ENCODE data around the gene RTF2.
"Not testable (repeated sequence)": the region's sequence is repeated elsewhere in the genome, so short reads cannot be mapped to it uniquely, and the experiment has no call there.

RTF2 gene

DNA sequence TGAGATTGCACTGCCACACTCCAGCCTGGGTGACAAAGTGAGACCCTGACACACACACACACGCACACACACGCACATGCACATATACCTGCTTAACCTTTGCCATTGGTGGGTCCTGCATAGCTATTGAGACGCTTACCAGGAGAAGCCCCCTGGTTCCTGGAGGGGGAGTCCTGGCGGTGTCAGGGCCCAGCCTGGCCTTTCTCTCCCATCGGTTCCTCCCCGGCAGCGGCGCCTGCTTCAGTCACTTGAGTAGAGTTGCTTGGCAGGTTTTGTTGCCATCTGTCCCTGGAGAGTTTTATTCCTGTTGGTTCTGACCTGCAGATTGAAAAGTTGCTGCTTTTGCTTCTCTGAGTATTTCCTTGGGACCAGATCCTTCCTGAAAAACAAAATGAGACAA is 35.5 kb downstream of the RTF2 start:
- DNase-seq: no peak

DNA sequence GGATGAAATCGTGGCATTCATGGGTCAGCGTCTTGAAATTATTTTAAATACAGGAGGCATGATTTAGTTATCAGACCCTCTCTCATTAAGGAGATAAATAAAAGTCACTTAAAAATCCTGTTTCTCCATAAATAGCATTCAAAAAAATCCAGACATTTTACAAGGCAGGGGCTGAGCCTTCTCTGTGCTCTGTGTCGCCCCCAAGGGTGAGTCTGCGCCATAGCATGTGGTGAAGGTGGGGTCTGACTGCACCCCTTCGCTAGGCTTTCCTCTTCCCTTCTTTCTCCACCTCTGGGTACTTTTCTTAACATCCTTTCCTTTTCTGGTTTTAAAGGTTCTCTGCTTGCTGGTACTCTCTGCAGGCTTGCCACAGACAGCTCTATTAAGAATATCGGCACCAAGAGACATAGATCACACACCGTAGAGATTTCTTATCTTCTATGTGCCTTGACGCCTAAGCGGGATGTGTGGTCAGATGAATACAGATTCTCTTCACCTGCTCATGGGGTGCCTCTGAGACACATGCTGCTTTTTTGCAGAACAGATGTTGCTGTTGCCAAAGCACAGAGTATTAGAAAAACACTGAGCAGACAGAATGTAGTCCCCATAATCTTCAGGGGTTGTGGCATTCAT is 36.1 kb downstream of the RTF2 start:
- DNase-seq: no peak

DNA sequence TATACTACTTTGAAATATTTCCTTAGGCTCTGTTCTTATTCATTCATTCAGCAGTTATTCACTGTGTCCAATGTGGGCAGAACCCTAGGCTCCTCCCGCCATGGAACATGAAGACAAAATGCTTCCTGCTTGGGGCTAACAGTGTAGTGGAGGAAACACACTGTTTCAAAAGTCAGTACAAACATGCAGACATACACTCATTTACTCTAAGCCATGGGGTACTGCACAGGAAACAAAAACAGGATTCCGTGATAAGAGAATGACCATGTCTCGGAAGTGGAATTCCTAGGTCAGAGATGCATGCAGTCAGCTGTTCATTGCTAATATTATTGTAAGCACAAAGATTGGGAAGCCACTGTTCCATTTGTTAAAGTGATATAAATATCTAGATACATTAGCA is 37.7 kb downstream of the RTF2 start:
- no peak for DNase-seq

DNA sequence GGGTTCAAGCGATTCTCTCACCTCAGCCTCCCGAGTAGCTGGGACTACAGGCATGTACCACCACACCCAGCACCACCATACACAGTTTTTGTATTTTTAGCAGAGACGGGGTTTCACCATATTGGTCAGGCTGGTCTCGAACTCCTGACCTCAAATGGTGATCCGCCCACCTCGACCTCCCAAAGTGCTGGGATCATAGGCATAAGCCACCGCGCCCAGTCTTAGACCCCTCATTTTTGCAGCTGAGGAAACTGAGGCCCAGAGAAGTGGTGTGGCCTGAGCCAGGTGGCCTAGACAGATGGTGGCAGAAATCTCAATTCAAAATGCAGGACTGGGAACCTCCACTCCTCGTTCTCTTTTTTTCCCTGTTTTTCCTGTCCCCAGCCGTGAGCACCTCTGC is 43.5 kb downstream of the RTF2 start:
- no peak for DNase-seq

DNA sequence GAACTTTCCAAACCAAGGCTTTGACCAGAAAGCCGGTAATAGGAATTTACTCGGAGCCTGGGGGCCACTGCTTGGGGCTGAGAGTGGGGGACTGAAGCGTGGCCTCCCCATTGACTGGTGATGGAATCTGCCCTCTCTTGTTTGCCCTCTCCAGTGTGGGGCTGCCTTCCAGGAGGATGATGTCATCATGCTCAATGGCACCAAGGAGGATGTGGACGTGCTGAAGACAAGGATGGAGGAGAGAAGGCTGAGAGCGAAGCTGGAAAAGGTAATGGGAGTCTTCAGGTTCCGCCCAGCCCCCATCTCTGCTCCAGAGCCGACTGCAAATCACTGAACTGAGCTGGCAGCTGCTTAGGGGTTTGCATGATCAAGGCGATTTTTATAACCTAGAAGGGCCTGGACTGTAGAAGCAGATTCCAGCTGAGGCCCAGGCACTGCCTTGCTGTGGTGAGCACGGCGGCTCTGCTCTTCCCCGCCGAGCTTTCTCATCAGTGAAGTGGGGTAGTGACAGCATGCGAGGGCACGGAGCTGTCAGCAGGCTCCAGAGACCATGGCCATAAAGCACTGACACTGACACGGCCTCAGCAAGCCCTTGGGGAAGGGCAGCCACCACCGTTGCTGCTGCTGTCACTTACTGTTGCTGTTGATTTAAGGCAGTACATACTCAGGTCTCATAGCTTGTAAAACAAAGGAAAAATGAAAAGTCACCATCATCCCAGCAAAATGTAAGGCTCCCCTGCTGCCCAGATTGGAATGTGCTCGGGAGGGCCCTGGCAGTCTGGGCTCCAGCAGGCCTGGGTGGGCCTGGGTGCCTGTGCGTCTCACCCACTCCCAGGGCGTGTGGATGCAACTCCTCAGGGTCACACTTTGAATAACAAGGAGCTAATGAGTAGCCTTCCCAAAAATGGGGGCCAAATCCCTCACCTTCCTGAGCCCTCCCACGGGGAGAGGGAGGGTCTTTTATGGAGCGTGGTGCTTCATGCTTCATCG is 45.0 kb downstream of the RTF2 start:
- DNase-seq: no peak

DNA sequence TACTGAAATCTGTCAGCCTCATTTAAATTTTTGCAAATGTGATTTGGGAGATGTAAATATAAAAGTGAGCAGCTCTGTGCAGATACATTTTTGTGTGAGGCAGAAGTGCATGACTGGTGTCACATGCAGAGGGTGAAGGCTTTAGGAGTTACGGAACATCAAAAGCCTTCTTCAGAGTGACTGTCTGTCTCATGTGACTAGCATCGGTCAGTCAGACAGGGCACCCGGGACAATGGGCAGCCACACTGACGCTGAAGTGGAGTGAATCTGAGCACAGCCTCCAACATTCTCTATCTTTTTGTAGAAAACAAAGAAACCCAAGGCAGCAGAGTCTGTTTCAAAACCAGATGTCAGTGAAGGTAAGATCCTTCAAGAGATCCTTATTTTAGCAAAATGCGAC is 48.2 kb downstream of the RTF2 start:
- no peak for DNase-seq

DNA sequence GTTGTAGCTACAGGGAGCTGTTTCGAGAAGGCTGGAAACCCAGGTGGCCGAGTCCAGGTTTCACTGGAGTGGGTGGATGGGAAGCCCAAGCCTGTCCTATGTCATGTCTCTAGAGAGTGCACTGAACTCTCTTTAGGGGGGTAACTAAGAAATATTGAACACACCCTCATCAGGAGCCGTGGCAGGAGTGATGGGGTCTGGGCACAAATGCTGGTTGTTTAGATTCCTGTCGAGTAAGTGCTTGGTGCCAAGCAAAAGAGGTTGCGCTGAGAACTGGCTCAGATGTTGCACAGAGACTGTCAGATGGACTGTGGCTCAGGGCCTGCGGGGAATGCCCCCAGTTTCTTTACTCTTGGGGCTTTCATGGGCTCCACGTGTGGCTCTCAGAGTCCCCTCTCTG is 48.8 kb downstream of the RTF2 start:
- DNase-seq: no peak

DNA sequence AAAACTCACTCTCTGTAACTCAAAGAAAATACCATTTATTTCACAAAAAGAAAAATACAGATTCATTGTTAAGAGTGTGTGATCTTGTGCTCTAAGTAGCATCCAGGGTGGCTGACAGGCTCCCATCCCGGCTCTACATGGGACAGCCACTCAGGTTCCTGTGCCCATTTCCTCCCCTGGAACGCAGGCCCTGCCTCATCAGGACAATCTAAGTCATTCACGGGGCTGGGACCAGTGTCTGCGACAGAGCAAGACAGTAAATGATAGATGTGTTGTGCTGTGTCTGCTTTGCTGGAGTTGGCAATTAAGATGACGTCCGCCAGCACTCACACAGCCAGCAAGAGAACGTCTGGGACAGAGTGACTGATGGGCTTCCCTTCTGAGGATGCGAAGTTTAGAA is 49.2 kb downstream of the RTF2 start:
- no peak for DNase-seq

DNA sequence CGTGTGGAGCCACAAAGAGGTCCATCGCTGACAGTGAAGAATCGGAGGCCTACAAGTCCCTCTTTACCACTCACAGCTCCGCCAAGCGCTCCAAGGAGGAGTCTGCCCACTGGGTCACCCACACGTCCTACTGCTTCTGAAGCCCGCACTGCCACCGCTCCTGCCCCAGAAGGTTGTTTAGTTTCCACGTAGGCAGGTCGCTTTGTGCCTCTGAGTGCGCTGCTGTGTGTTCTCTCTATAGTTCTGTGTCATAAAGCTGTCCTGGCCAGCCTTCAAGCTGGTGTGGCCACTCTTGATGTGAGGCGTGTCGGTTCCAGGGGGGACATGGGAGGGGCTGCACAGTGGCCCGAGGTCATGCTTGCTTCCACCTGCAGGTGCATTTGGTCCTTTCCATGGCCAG is 49.7 kb downstream of the RTF2 start:
- DNase-seq: no peak

DNA sequence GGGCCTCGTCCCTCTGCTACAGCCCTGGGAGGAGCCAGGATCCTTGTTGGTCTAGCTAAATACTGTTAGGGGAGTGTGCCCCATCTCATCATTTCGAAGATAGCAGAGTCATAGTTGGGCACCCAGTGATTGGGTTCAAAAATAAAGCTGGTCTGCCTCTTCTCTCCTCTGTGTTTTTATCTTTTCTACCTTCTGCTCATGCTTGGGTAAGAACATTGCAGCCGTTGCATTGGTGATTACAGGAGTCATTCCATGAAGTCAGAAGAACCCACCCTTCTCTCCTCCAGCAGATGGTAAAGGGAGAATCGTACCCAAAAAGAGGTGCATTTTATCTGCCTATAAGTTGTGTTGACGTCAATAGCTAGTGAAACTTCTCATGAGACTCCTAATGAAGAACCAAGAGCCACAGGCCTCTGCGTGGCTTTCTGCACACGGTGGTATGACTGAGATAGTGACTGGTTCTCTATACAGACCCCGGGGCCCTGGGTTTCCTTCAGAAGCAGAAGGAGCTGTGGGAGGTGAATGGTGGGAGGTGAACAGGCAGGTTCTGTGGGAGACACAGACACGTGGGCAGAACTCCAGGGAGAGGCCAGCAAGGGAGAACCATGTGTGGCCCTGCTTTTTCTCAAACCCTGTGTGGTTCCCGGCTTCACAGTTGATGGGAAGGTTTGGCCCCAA is 50.4 kb downstream of the RTF2 start:
- no peak for DNase-seq

DNA sequence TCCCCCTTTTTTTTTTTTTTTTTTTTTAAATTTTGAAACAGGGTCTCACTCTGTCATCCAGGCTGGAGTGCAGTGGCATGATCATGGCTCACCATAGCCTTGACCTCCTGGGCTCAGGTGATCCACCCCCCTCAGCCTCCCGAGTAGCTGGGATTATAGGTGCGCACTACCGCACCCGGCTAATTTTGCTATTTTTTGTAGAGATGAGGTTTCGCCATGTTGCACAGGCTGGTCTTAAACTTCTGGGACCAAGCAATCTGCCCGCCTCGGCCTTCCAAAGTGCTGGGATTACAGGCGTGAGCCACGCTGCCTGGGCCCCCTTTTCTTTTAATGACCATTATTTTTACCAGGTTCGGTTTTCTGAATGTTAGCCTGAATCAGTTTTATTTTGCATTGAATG is 51.1 kb downstream of the RTF2 start:
- no peak for DNase-seq

DNA sequence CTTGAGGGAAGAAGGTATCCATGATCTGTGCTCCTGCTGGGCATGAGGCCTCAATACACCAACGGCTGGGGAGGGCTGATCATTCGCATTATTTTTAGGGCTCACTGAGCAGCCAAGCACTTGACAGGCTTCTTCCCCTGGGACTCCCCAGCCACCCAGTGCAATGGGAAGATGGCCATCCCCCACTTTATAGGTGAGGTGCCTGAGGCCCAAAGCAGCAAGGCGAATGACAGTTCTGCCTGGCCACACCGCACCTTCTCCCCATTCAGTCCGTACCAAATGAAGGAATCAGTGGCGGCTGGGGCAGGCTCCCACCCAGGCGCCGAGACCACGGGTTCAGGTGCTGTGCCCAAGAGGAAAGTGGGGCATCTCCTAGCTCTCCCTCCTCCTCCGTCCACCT is 51.8 kb downstream of the RTF2 start:
- DNase-seq: no peak

DNA sequence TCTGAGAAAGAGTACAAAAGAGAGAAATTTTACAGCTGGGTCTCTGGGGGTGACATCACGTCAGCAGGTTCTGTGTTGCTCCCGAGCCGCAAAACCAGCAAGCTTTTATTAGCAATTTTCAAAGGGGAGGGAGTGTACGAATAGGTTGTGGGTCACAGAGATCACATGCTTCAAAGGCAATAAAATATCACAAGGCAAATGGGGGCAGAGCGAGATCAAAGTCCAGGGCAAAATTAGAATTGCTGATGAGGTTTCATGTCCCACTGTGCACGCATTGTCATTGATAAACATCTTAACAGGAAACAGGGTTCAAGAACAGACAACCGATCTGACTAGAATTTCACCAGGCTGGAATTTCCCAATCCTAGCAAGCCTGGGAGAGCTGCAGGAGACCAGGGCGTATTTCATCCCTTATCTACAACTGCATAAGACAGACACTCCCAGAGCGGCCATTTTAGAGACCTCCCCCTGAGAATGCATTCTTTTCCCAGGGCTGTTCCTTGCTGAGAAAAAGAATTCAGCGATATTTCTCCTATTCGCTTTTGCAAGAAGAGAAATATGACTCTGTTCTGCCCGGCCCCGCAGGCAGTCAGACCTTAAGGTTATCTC is 52.4 kb downstream of the RTF2 start:
- not testable (repeated sequence) for DNase-seq

DNA sequence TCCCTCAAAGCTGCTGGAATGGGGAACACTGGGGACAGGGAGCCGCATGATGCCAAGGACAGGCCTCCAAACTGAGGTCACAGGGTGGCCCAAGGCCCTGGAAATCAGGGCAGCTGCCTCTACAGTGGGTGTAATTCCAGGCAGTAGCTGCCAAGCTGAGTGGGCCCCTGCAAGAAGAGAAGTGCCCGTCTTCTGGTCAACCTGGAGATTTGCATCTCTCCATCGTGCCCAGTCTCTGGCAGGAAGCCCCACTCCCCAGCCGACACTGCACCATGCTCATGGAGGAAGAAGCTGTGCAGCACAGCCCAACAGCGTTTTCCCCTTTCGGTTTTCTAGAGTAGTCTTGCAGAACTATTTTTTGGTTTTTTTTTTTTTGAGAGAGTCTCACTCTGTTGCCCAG is 53.9 kb downstream of the RTF2 start:
- no peak for DNase-seq

DNA sequence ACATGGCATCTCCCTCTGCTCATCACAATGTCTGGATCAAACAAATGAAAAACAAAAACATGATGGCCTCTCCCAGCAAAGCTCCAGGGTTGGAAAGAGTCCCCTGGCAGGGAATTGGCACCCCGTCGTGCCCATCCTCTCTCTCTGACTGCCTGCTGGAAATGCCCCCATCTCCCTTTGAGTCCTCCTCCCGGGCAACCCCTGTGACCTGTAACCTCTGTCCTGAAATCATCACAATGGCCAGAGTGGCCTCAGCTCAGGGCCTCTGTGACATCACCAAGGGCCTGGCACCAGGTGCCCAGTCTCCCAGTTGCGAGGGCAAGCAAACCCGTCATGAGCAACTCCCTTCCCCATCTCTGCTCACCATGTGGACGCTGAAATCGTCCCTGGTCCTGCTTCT is 56.0 kb downstream of the RTF2 start, which contains the start of gene FAM209A:
Gene FAM209A (plus strand): TSS at position 301 of the 400 bp plus-strand sequence. CDS start 65 bp downstream, at position 366.
- DNase-seq: not testable (repeated sequence)

DNA sequence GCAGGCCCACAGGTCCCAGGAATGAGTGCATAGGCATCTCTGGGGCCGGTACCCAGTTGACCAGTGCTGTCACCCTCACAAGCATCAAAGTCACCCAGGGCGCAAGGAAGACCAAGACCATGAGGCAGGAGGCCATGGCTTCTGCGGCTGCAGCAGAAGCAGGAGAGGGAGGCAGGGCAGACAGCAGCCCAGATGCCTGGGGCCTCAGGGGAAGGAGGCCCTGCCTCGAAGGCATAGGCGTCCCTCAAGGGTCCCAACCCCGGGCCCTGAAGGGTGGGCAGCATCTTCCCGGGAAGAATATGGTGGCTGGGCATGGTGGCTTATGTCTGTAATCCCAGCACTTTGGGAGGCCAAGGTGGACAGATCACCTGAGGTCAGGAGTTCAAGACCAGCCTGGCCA is 59.1 kb downstream of the RTF2 start:
- DNase-seq: no peak

DNA sequence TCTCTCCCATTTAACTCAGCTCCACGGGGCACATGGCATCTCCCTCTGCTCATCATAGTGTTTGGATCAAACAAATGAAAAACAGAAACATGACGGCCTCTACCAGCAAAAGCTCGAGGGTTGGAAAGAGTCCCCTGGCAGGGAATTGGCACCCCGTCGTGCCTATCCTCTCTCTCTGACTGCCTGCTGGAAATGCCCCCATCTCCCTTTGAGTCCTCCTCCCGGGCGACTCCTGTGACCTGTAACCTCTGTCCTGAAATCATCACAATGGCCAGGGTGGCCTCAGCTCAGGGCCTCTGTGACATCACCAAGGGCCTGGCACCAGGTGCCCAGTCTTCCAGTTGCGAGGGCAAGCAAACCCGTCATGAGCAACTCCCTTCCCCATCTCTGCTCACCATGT is 64.5 kb downstream of the RTF2 start, which contains the start of gene FAM209B:
Gene FAM209B (plus strand): TSS at position 301 of the 400 bp plus-strand sequence. CDS start 96 bp downstream, at position 397.
- DNase-seq: not testable (repeated sequence)

DNA sequence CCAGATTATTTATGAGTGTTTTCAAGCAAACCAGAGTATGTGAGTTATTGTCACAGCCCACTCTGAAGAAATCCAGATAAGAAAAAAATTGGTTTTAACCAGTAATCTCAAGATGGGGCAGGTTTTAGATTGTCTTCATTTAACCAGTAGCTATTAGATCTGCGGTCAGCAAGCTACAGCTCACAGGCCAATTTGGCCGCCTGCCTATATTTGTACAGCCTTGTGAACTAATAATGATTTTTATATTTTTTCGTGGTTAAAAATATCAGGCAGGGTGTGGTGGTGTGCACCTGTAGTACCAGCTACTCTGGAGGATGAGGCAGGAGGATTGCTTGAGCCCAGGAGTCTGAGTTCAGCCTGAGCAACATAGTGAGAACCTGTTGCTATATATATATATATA is 69.6 kb downstream of the RTF2 start:
- no peak for DNase-seq

DNA sequence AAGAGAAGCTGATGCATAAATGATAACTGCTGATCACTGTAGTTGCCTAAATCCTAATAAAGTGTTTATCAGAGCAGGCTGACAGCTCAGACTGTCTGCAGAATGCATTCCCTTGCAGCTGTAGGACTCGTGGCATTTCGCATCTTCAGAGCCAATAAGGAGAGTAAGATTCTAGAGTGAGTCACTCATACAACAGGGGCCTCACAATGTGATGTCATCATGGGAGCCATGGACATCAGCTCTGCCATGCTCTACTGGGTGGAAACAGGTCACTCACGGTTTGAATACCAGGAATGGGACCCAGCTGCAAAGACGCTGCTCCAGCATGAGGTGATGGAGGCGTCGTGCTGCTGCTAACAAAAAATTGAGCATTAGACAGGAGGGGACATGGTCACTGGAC is 72.0 kb downstream of the RTF2 start:
- no peak for DNase-seq

DNA sequence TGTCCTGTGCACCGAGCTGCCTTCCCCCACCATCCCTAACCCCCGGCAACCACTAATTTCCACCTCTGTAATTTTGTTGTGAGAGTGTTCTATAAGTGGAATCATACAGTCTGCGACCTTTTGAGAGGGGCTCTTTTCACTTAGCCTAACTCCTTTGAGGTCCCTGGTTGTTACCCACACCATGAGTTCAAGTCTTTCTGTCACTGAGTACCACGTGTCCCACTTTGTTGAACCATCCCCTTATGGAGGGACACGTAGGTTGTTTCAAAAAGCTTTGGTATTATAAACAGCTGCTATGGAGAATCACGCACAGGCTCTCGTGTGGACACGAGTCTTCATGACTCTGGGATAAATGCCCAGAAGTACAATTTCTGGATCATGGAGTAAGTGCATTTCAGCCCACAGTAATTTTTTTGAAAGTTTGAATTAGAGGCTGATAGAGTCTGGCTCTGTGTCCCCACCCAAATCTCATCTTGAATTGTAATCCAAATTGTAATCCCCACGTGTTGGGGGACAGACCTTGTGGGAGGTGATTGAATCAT is 74.1 kb downstream of the RTF2 start:
- DNase-seq: no peak

DNA sequence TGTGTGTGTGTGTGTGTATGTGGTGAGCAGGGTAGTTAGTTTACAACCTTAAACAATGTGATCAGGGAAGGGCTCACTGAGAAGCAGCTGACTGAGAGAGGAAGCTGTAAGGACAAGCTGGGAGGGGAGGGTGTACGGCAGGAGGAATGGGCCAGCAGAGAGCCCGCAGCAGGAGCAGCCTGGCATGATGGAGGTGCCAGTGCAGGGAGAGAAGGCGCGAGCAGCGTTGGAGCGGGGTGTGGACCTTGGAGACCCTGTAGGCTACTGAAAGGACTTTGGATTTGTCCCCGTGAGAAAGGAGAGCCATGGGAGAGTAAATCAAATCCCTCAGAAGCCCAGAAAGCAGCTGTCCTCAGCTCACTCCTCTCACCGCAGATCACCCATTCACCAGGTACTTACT is 83.1 kb downstream of the RTF2 start:
- DNase-seq: no peak

DNA sequence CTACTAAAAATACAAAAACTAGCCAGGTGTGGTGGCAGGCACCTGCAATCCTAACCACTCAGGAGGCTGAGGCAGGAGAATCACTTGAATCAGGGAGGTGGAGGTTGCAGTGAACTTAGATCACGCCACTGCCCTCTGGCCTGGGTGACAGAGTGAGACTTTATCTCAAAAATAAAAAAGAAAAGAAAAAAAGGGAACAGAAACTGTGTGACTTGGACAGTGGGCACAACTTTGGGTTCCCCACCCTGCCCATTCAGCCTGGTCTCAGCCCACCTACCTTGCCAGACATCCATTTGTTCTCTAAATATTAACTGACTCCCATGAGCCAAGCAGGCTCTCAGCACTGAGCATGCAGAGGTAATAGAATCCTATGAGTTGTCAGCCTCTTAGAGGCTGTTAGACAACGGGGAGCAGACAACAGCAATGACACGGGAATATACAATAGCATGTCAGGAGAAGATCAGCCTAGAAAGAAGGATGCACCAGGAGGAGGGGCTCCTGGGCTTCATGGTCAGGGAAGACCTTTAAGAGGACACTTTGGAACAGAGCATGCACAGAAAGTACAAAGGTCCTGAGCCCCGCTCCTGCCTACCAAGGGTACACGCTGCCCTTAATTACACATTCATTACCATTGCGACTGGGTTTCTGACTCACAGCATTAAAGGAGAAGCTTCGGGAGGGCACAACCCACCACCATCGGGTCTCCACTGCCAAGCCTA is 84.6 kb downstream of the RTF2 start:
- DNase-seq: no peak

All from activated CD8-positive, alpha-beta memory T cell treated with anti-CD3 and anti-CD28 coated beads, Interleukin-2, amount 50 U/mL, for 48 hours (primary cell).